ENCODE data around the gene VSIG8. TPM values are rescaled to one million over a fixed set of nuclear protein-coding genes. Genes with fewer than 3 reads are reported as not detected.

The VSIG8 gene
- total and polyA plus RNA-seq, 4 donors = 0.09 to 0.27 (median 0.22) TPM; not detected in 1

GRCh38 chr1:159898527-159898926 is 36.1 kb upstream of the VSIG8 start:
- Histone ChIP-seq H3K9me3 (ENCODE audit: control insufficient read depth, insufficient read depth, low read length) (no peaks in the 10 kb centered on the region), H3K27ac (ENCODE audit: low read depth, low read length) (no peak overlapping the region), H3K36me3 (ENCODE audit: control insufficient read depth, insufficient read depth, low read length) (no peaks in the 10 kb centered on the region), H3K27me3 (ENCODE audit: control insufficient read depth, insufficient read depth, low read length) (peaks cover 2% of the 10 kb centered on the region), H3K4me3 (ENCODE audit: low read depth, low read length) (no peak overlapping the region), H3K4me1 (ENCODE audit: control insufficient read depth, insufficient read depth, low read length) (peaks cover 9% of the 10 kb centered on the region)
- DNase-seq (ENCODE audit: low read depth in 4 of 6, low spot score in 6 of 6) = no peak
- WGBS (ENCODE audit: insufficient coverage) = no CpG with 5 or more reads among the region's 3 CpGs

DNA sequence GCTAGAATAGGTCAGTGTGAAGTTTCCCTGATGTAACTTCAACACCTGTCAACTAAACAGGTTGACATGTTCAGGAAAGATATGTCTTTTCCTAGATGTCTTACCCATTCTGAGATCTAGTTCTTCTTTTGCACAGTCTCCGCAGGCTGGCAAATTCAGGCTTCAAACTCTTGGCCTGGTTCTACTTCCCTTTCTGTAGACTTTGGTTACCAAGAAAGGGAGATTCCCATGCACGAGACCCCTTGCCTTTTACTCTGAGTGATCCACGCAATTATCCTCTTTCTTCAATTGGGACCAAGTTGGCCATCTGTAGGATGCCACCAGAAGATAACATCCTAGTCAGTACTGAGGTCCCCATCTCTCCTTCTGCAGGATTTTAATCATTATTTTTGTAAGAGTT is 35.5 kb upstream of the VSIG8 start:
- Histone ChIP-seq H3K4me1 (ENCODE audit: control insufficient read depth, insufficient read depth, low read length) (peaks cover 9% of the 10 kb centered on the region), H3K4me3 (ENCODE audit: low read depth, low read length) (no peak overlapping the region), H3K36me3 (ENCODE audit: control insufficient read depth, insufficient read depth, low read length) (no peaks in the 10 kb centered on the region), H3K27ac (ENCODE audit: low read depth, low read length) (no peak overlapping the region), H3K9me3 (ENCODE audit: control insufficient read depth, insufficient read depth, low read length) (no peaks in the 10 kb centered on the region), H3K27me3 (ENCODE audit: control insufficient read depth, insufficient read depth, low read length) (peaks cover 2% of the 10 kb centered on the region)
- WGBS (ENCODE audit: insufficient coverage) = 100% methylated on average over 1 of the region's 3 CpGs
- no peak for DNase-seq (ENCODE audit: low read depth in 4 of 6, low spot score in 6 of 6)

DNA sequence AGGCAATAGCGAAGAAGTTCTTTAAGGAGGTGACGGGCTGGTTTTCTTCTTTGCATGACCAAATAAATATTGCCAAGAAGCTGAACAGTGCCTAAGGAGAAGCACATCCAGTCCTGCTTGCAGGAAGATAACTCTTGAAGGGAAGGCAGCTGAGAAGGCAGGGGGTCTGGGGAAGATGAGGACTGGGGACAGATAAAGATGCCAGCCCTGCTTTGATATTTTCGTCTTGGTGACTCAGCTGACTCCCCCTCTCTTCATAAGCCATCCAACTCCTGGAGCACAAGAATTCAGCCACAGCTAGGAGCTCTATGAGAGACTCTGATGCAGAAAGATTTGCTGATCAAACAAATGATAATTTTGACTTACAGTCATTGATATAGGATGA is 34.1 kb upstream of the VSIG8 start:
- peaks cover 2% of the 10 kb centered on the region for H3K27me3 ChIP-seq (ENCODE audit: control insufficient read depth, insufficient read depth, low read length)
- no peaks in the 10 kb centered on the region for H3K36me3 ChIP-seq (ENCODE audit: control insufficient read depth, insufficient read depth, low read length)
- H3K27ac ChIP-seq (ENCODE audit: low read depth, low read length) = no peak overlapping the region
- DNase-seq (ENCODE audit: low read depth in 4 of 6, low spot score in 6 of 6) = no peak
- 62% methylated on average over 3 of the region's 3 CpGs for WGBS (ENCODE audit: insufficient coverage)
- no peaks in the 10 kb centered on the region for H3K9me3 ChIP-seq (ENCODE audit: control insufficient read depth, insufficient read depth, low read length)
- peaks cover 9% of the 10 kb centered on the region for H3K4me1 ChIP-seq (ENCODE audit: control insufficient read depth, insufficient read depth, low read length)
- H3K4me3 ChIP-seq (ENCODE audit: low read depth, low read length) = no peak overlapping the region

DNA sequence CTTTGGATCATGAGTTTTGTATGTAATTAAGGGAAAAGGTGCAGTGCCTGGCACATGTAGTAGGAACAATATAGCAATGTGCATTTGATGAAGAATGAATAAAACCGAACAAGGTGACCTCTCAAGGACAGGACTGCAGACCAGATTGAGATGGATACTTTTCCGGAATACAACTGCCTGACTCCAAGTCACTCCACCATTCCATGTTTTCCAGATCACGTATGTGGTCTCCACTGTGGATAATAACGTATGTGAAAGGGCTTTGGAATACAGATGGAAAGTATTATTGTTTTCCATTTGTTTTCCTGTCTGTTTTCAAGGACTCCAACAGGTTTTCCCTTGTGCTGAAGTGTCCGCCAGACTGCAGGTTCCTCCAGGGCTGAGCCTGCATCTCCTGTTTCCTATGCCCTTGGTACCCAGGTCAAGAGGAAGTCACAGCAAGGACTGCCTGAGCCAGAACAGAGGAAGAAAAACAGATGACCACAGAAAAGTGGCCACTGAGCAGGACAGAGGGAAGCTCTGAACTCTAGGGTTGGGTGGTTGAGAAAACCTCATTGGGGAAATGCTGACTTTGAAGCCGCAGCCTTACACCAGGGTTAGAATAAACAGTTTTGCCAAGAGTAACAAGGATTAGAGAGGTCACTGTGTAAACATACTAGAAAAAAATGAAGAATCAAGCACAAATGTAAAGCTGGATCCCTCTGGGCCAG is 33.5 kb upstream of the VSIG8 start:
- Histone ChIP-seq H3K9me3 (ENCODE audit: control insufficient read depth, insufficient read depth, low read length) (no peaks in the 10 kb centered on the region), H3K36me3 (ENCODE audit: control insufficient read depth, insufficient read depth, low read length) (no peaks in the 10 kb centered on the region), H3K4me1 (ENCODE audit: control insufficient read depth, insufficient read depth, low read length) (peaks cover 9% of the 10 kb centered on the region), H3K27ac (ENCODE audit: low read depth, low read length) (no peak overlapping the region), H3K4me3 (ENCODE audit: low read depth, low read length) (no peak overlapping the region), H3K27me3 (ENCODE audit: control insufficient read depth, insufficient read depth, low read length) (peaks cover 2% of the 10 kb centered on the region)
- DNase-seq (ENCODE audit: low read depth in 4 of 6, low spot score in 6 of 6) = peak in 1 of 6 donors; percentile 44
- WGBS (ENCODE audit: insufficient coverage) = 77% methylated on average over 3 of the region's 6 CpGs

- 60% methylated on average over 1 of the region's 3 CpGs for WGBS (ENCODE audit: insufficient coverage)
- peak in 1 of 6 donors; percentile 18 for DNase-seq (ENCODE audit: low read depth in 4 of 6, low spot score in 6 of 6)
These were observed 32.8 kb upstream of the VSIG8 start for GRCh38 chr1:159895286-159895685.

GRCh38 chr1:159892944-159893343 is 30.5 kb upstream of the VSIG8 start:
- Histone ChIP-seq H3K4me3 (ENCODE audit: low read depth, low read length) (no peak overlapping the region), H3K27me3 (ENCODE audit: control insufficient read depth, insufficient read depth, low read length) (no peaks in the 10 kb centered on the region), H3K36me3 (ENCODE audit: control insufficient read depth, insufficient read depth, low read length) (no peaks in the 10 kb centered on the region), H3K4me1 (ENCODE audit: control insufficient read depth, insufficient read depth, low read length) (no peaks in the 10 kb centered on the region), H3K27ac (ENCODE audit: low read depth, low read length) (no peak overlapping the region), H3K9me3 (ENCODE audit: control insufficient read depth, insufficient read depth, low read length) (no peaks in the 10 kb centered on the region)
- 93% methylated on average over 3 of the region's 5 CpGs for WGBS (ENCODE audit: insufficient coverage)
- DNase-seq (ENCODE audit: low read depth in 4 of 6, low spot score in 6 of 6) = no peak

More at GRCh38 chr1:159895286-159895685, 32.8 kb upstream of the VSIG8 start:
- H3K4me3 ChIP-seq (ENCODE audit: low read depth, low read length) = no peak overlapping the region
- H3K4me1 ChIP-seq (ENCODE audit: control insufficient read depth, insufficient read depth, low read length) = peaks cover 7% of the 10 kb centered on the region
- no peaks in the 10 kb centered on the region for H3K9me3 ChIP-seq (ENCODE audit: control insufficient read depth, insufficient read depth, low read length)
- peaks cover 2% of the 10 kb centered on the region for H3K27me3 ChIP-seq (ENCODE audit: control insufficient read depth, insufficient read depth, low read length)
- H3K36me3 ChIP-seq (ENCODE audit: control insufficient read depth, insufficient read depth, low read length) = no peaks in the 10 kb centered on the region
- H3K27ac ChIP-seq (ENCODE audit: low read depth, low read length) = no peak overlapping the region

DNA sequence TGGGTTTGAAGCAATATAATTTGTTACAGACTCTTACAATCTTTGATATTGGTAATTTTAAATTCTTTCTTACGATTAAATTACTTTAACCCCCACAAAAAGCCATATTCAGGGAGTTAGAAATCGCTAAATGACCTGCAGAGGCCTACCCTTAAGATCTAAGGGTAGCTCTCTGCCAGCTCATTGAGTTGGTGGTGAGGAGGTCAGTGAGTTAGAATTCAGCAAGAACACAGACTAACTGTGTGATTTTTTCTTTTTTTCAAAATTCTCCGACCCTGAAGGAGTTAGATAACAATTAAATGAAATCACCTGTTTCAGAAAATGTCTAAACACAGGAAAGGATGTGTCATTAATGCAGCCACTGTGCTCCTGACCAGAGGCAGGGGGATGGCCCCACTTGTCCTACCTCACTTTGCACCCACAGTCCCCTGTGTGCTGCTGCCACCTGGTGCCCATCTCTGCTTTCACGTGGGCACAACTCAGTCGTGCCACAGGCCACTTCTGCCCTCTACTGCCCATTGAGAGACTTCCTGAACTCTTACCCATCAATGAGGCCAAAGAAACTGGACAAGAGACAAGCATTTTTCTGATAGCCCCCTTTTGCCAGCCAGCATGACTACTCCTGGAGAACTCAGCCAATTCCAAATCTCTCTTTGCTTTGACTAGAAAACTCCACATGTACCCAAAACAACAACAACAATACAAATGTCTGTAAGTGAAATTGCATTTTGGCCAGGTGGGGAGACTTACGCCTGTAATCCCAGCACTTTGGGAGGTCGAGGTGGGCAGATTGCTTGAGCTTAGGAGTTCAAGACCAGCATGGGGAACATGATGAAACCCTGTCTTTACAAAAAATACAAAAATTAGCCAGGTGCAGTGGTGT is 29.1 kb upstream of the VSIG8 start:
- Histone ChIP-seq H3K9me3 (ENCODE audit: control insufficient read depth, insufficient read depth, low read length) (no peaks in the 10 kb centered on the region), H3K36me3 (ENCODE audit: control insufficient read depth, insufficient read depth, low read length) (no peaks in the 10 kb centered on the region), H3K27me3 (ENCODE audit: control insufficient read depth, insufficient read depth, low read length) (no peaks in the 10 kb centered on the region), H3K27ac (ENCODE audit: low read depth, low read length) (no peak overlapping the region), H3K4me1 (ENCODE audit: control insufficient read depth, insufficient read depth, low read length) (no peaks in the 10 kb centered on the region), H3K4me3 (ENCODE audit: low read depth, low read length) (no peak overlapping the region)
- DNase-seq (ENCODE audit: low read depth in 4 of 6, low spot score in 6 of 6) = peak; percentile 43 to 92 (median 60)
- 14% methylated on average over 2 of the region's 7 CpGs for WGBS (ENCODE audit: insufficient coverage)

- no peaks in the 10 kb centered on the region for H3K36me3 ChIP-seq (ENCODE audit: control insufficient read depth, insufficient read depth, low read length)
- H3K4me3 ChIP-seq (ENCODE audit: low read depth, low read length) = no peak overlapping the region
- H3K27ac ChIP-seq (ENCODE audit: low read depth, low read length) = no peak overlapping the region
- no peaks in the 10 kb centered on the region for H3K27me3 ChIP-seq (ENCODE audit: control insufficient read depth, insufficient read depth, low read length)
- no peak for DNase-seq (ENCODE audit: low read depth in 4 of 6, low spot score in 6 of 6)
- 96% methylated on average over 7 of the region's 8 CpGs for WGBS (ENCODE audit: insufficient coverage)
- no peaks in the 10 kb centered on the region for H3K9me3 ChIP-seq (ENCODE audit: control insufficient read depth, insufficient read depth, low read length)
- H3K4me1 ChIP-seq (ENCODE audit: control insufficient read depth, insufficient read depth, low read length) = no peaks in the 10 kb centered on the region
These were observed 27.9 kb upstream of the VSIG8 start for GRCh38 chr1:159890390-159890789.

- Histone ChIP-seq H3K4me3 (ENCODE audit: low read depth, low read length) (no peak overlapping the region), H3K9me3 (ENCODE audit: control insufficient read depth, insufficient read depth, low read length) (no peaks in the 10 kb centered on the region), H3K36me3 (ENCODE audit: control insufficient read depth, insufficient read depth, low read length) (no peaks in the 10 kb centered on the region), H3K27me3 (ENCODE audit: control insufficient read depth, insufficient read depth, low read length) (no peaks in the 10 kb centered on the region), H3K4me1 (ENCODE audit: control insufficient read depth, insufficient read depth, low read length) (no peaks in the 10 kb centered on the region), H3K27ac (ENCODE audit: low read depth, low read length) (no peak overlapping the region)
- WGBS (ENCODE audit: insufficient coverage) = 68% methylated on average over 2 of the region's 2 CpGs
- peak in 1 of 6 donors; percentile 29 for DNase-seq (ENCODE audit: low read depth in 4 of 6, low spot score in 6 of 6)
These were observed 27.4 kb upstream of the VSIG8 start for GRCh38 chr1:159889821-159890252.
